Measurements from ENCODE around the gene PABPC1L. TPM values are rescaled to one million over a fixed set of nuclear protein-coding genes. Genes with fewer than 3 reads are reported as not detected.

Gene PABPC1L
- total and polyA plus RNA-seq, 2 experiments from 2014 or later, result 14.9 to 36.0 TPM

- Histone ChIP-seq H3K27ac (no peak overlapping the region), H3K9me3 (ENCODE audit: low read depth) (no peaks in the 10 kb centered on the region), H3K4me1 (ENCODE audit: low read depth) (no peaks in the 10 kb centered on the region), H3K36me3 (peaks cover 12% of the 10 kb centered on the region), H3K4me3 (no peak overlapping the region), H3K27me3 (no peaks in the 10 kb centered on the region)
- no peak for TF ChIP-seq CTCF (IDR thresholded peaks at IDR 0.05; ENCODE audit: low read depth, low read length)
- no peak for DNase-seq (ENCODE audit: low read depth in 1 of 2, low spot score in 1 of 2)
Measured at GRCh38 chr20:44969300-44969894, 59.5 kb downstream of the PABPC1L start.

GRCh38 chr20:44970243-44970757 lies 60.4 kb downstream of the PABPC1L start:
- Histone ChIP-seq H3K9me3 (ENCODE audit: low read depth) (no peaks in the 10 kb centered on the region), H3K27ac (no peak overlapping the region), H3K4me3 (no peak overlapping the region), H3K27me3 (no peaks in the 10 kb centered on the region), H3K36me3 (peaks cover 12% of the 10 kb centered on the region), H3K4me1 (ENCODE audit: low read depth) (no peaks in the 10 kb centered on the region)
- no peak for DNase-seq (ENCODE audit: low read depth in 1 of 2, low spot score in 1 of 2)
- no peak for TF ChIP-seq CTCF (IDR thresholded peaks at IDR 0.05; ENCODE audit: low read depth, low read length)

GRCh38 chr20:44973053-44973452 lies 63.2 kb downstream of the PABPC1L start:
- Histone ChIP-seq H3K4me1 (ENCODE audit: low read depth) (no peaks in the 10 kb centered on the region), H3K27me3 (no peaks in the 10 kb centered on the region), H3K36me3 (peaks cover 17% of the 10 kb centered on the region), H3K9me3 (ENCODE audit: low read depth) (no peaks in the 10 kb centered on the region), H3K4me3 (no peak overlapping the region), H3K27ac (no peak overlapping the region)
- no peak for TF ChIP-seq CTCF (IDR thresholded peaks at IDR 0.05; ENCODE audit: low read depth, low read length)
- DNase-seq (ENCODE audit: low read depth in 1 of 2, low spot score in 1 of 2), result no peak

GRCh38 chr20:44976698-44977097 lies 66.8 kb downstream of the PABPC1L start:
- Histone ChIP-seq H3K27me3 (no peaks in the 10 kb centered on the region), H3K4me3 (no peak overlapping the region), H3K4me1 (ENCODE audit: low read depth) (no peaks in the 10 kb centered on the region), H3K27ac (no peak overlapping the region), H3K9me3 (ENCODE audit: low read depth) (no peaks in the 10 kb centered on the region), H3K36me3 (peaks cover 24% of the 10 kb centered on the region)
- TF ChIP-seq CTCF (IDR thresholded peaks at IDR 0.05; ENCODE audit: low read depth, low read length), result no peak
- DNase-seq (ENCODE audit: low read depth in 1 of 2, low spot score in 1 of 2), result no peak

GRCh38 chr20:44979090-44979621 lies 69.3 kb downstream of the PABPC1L start:
- H3K9me3 ChIP-seq (ENCODE audit: low read depth), result no peaks in the 10 kb centered on the region
- TF ChIP-seq CTCF (IDR thresholded peaks at IDR 0.05; ENCODE audit: low read depth, low read length), result no peak
- no peaks in the 10 kb centered on the region for H3K27me3 ChIP-seq
- DNase-seq (ENCODE audit: low read depth in 1 of 2, low spot score in 1 of 2), result peak in 1 of 2 donors; percentile 80
- H3K36me3 ChIP-seq, result peaks cover 15% of the 10 kb centered on the region
- H3K4me3 ChIP-seq, result no peak overlapping the region
- no peak overlapping the region for H3K27ac ChIP-seq
- H3K4me1 ChIP-seq (ENCODE audit: low read depth), result no peaks in the 10 kb centered on the region

All from cardiac muscle cell (in vitro differentiated cells and primary cell).